ENCODE measurements around the gene PSMG3. TPM values are rescaled to one million over a fixed set of nuclear protein-coding genes. Genes with fewer than 3 reads are reported as not detected.

The PSMG3 gene
- total RNA-seq, 1 donor from 2014 or later, result 56.0 TPM

DNA sequence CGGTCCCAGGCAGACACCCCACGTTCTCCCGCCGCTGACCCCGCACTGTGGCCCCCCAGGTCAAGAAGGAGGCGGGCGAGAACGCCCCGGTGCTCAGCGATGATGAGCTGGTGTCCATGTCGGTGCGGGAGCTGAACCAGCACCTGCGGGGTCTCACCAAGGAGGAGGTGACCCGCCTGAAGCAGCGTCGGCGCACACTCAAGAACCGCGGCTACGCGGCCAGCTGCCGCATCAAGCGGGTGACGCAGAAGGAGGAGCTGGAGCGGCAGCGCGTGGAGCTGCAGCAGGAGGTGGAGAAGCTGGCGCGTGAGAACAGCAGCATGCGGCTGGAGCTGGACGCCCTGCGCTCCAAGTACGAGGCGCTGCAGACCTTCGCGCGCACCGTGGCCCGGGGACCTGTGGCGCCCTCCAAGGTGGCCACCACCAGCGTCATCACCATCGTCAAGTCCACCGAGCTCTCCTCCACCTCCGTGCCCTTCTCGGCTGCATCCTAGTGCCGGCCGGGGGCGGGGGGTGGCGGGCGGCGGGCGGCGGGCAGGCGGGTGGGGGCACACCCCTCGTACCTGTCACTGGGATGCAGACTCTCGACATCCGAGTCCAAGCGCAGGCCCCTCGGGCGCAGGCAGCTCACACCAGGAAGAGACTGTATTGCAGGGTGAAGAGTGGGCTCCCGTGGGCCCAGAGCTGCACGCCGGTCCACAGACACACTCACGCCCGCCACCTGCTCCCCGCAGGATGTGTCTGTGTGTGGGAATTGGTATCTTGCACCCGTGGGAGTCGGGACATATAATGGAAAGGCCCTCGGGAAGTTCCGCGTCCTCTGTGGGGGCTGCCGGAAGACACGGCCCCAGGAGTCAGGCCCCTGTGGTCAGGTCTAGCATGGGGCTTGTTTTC lies 29.7 kb downstream of the PSMG3 start:
- H3K36me3 Mint-ChIP-seq (ENCODE audit: low read depth), result peaks cover 2% of the 10 kb centered on the region
- DNase-seq (ENCODE audit: low spot score), result no peak
- no peak overlapping the region for H3K4me3 Mint-ChIP-seq
- intact Hi-C loops (cut with micrococcal nuclease), result no loop called here
- no peaks in the 10 kb centered on the region for H3K27me3 Mint-ChIP-seq (ENCODE audit: insufficient read depth)
- H3K27ac Mint-ChIP-seq, result no peak overlapping the region
- no peaks in the 10 kb centered on the region for H3K4me1 Mint-ChIP-seq (ENCODE audit: low read depth)
- H3K9me3 Mint-ChIP-seq, result no peaks in the 10 kb centered on the region

DNA sequence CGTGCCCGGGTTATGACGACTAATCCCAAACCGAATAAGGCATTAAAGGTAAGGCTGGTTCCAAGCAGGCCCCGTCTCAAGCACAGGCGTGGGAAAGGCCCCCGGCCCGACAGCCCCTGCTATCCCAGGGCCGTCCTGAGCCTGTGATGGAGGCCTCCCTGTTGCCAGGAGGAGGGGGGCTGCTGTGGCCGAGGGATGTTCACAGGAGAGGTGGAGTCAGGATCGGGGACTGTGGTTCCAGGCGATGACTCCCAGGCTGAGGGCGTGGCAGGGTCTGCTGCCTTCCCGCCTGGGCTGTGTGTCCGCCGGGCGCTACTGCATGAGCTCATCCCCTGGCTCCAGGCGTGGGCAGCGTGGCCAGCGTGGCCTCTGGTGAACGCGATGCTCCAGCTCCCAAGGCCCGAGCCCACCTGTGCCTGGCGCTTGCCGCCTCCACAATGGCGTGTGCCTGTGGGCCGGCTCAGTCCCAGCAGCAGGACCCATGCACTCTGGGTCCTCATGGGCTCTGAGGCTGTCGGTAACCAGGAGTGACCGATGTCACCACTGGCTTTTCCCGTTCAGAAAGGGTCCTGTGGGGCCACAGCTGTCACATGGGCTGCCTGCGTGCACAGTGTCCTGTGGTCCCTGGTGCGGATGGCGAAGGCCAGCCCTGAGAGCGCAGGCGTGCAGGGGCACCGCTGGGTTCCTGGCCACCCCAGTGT lies 30.5 kb downstream of the PSMG3 start:
- DNase-seq (ENCODE audit: low spot score), result no peak
- no peaks in the 10 kb centered on the region for H3K9me3 Mint-ChIP-seq
- no peak overlapping the region for H3K27ac Mint-ChIP-seq

DNA sequence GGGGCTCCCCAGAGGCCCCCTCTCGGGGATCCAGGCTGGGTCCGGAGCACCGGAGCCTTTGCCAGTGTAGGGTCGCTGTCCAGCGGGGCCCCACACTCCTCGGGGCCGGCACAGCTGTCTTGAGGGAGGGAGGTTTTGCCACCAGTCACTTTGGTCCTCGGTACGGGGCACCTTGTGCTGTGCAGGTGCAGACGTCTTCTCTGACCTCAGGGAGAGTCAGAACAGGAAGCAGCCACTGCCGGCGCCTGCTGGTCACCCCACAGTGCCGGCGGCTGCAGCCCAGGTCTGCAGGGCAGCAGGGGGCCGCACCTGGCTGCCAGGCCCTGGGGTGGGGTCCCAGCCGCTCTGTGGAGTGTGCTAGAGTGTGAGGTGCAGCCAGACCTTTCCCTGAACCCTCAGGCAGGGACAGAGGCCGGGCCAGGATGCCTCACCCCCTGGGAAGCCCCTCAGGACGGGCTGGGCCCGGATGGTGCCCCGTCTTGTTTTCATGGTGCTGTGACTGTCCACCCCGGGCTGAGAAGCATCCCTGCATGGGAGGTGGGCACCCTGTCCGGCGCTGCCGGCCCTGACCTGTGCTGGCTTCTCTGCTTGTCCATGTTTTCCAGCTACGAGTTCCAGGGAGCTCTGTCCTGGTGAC lies 31.2 kb downstream of the PSMG3 start:
- Mint-ChIP-seq H3K27ac (no peak overlapping the region), H3K9me3 (no peaks in the 10 kb centered on the region), H3K4me1 (ENCODE audit: low read depth) (peaks cover under 1% of the 10 kb centered on the region), H3K27me3 (ENCODE audit: insufficient read depth) (no peaks in the 10 kb centered on the region), H3K4me3 (no peak overlapping the region), H3K36me3 (ENCODE audit: low read depth) (peaks cover 2% of the 10 kb centered on the region)
- DNase-seq (ENCODE audit: low spot score), result no peak
- intact Hi-C loops (cut with micrococcal nuclease), result no loop called here

More for the DNA sequence above, 30.5 kb downstream of the PSMG3 start:
- Mint-ChIP-seq H3K4me3 (no peak overlapping the region), H3K4me1 (ENCODE audit: low read depth) (no peaks in the 10 kb centered on the region), H3K27me3 (ENCODE audit: insufficient read depth) (no peaks in the 10 kb centered on the region), H3K36me3 (ENCODE audit: low read depth) (peaks cover 2% of the 10 kb centered on the region)
- intact Hi-C loops (cut with micrococcal nuclease), result no loop called here

- Mint-ChIP-seq H3K36me3 (ENCODE audit: low read depth) (peaks cover 4% of the 10 kb centered on the region), H3K9me3 (no peaks in the 10 kb centered on the region), H3K27ac (no peak overlapping the region), H3K27me3 (ENCODE audit: insufficient read depth) (no peaks in the 10 kb centered on the region), H3K4me1 (ENCODE audit: low read depth) (peaks cover 9% of the 10 kb centered on the region), H3K4me3 (no peak overlapping the region)
- intact Hi-C loops (cut with micrococcal nuclease), result no loop called here
- DNase-seq (ENCODE audit: low spot score), result no peak
These were observed 32.1 kb downstream of the PSMG3 start for GRCh38 chr7:1537535-1538412.

DNA sequence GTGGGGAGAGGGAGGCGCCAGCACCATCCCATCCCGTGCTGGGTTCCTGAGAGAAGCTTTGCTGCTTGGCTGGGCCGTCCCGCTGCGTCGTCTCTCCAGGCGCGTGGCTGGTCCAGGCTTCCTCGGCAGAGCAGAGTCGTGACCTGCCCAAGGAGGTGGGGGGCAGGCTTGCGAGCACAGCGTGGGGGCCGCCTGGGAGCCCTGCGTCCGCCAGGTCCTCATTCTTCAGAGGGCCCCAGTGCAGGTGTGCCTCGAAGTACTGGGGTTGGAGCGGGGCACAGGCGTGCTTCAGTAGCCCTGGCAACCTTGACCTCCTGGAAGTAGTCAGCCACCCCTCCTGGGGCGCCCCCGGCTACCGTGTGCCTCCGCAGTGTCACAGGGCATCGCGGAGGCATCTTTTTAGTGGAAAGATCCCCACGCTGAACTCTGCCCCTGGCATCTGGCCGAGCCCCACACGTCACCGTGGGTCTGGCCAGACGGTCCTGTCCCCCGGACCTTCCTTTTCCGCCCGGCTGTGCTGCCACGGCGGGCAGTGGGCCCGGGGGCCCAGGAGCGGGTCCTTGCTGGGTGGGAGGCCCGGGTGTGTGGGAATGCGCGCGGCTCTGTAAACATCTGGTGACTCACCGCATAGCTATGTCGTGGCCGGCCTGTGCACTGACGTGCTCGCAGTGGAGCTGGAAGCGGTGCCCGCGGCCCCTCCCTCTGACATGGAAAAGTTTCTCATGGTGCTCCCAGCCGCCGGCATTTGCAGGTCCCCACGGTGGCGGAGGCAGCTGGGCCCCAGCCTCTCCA lies 32.9 kb downstream of the PSMG3 start:
- Mint-ChIP-seq H3K9me3 (no peaks in the 10 kb centered on the region), H3K27me3 (ENCODE audit: insufficient read depth) (no peaks in the 10 kb centered on the region), H3K4me1 (ENCODE audit: low read depth) (peaks cover 17% of the 10 kb centered on the region), H3K27ac (no peak overlapping the region), H3K4me3 (no peak overlapping the region), H3K36me3 (ENCODE audit: low read depth) (peaks cover 4% of the 10 kb centered on the region)
- DNase-seq (ENCODE audit: low spot score), result no peak
- intact Hi-C loops (cut with micrococcal nuclease), result no loop called here

DNA sequence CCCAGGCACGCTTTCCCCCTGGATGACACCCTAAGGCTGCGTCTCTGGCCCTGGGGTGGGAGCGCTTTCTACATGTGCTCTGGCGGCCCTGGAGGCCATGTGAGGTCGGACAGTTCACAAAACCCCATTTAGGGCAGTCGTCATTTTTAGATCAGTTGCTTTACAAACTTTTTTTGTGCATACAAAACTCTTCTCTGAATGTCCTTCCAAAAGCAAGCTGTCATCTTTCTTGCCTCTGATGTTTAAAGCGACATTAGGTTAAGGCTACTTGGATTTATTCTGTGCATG lies 33.4 kb downstream of the PSMG3 start:
- peaks cover 4% of the 10 kb centered on the region for H3K36me3 Mint-ChIP-seq (ENCODE audit: low read depth)
- H3K9me3 Mint-ChIP-seq, result no peaks in the 10 kb centered on the region
- intact Hi-C loops (cut with micrococcal nuclease), result no loop called here
- H3K27ac Mint-ChIP-seq, result no peak overlapping the region
- H3K4me3 Mint-ChIP-seq, result no peak overlapping the region
- DNase-seq (ENCODE audit: low spot score), result no peak
- H3K4me1 Mint-ChIP-seq (ENCODE audit: low read depth), result peaks cover 18% of the 10 kb centered on the region
- H3K27me3 Mint-ChIP-seq (ENCODE audit: insufficient read depth), result no peaks in the 10 kb centered on the region

GRCh38 chr7:1535701-1536454 lies 34.0 kb downstream of the PSMG3 start:
- no peak overlapping the region for H3K4me3 Mint-ChIP-seq
- intact Hi-C loops (cut with micrococcal nuclease), result no loop called here
- no peaks in the 10 kb centered on the region for H3K27me3 Mint-ChIP-seq (ENCODE audit: insufficient read depth)
- no peak for DNase-seq (ENCODE audit: low spot score)
- peaks cover 4% of the 10 kb centered on the region for H3K36me3 Mint-ChIP-seq (ENCODE audit: low read depth)
- H3K4me1 Mint-ChIP-seq (ENCODE audit: low read depth), result peaks cover 18% of the 10 kb centered on the region
- H3K27ac Mint-ChIP-seq, result no peak overlapping the region
- H3K9me3 Mint-ChIP-seq, result no peaks in the 10 kb centered on the region

DNA sequence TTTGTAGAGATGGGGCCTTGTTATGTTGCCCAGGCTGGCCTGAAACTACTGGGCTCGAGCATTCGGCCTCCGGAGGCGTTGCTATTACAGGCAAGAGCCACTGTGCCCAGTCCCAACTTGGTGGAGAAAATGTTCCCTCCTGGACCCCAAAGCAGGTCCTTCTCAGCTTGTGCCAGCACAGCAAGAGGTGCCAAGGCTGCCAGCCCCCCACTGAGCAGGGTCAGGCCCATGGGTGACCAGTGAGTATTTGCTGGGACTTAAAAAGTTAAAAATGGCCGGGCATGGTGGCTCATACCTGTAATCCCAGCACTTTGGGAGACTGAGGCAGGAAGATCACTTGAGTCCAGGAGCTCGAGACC lies 34.8 kb downstream of the PSMG3 start:
- H3K27ac Mint-ChIP-seq, result no peak overlapping the region
- no peaks in the 10 kb centered on the region for H3K27me3 Mint-ChIP-seq (ENCODE audit: insufficient read depth)
- H3K36me3 Mint-ChIP-seq (ENCODE audit: low read depth), result peaks cover 4% of the 10 kb centered on the region
- no peak overlapping the region for H3K4me3 Mint-ChIP-seq
- intact Hi-C loops (cut with micrococcal nuclease), result no loop called here
- H3K9me3 Mint-ChIP-seq, result no peaks in the 10 kb centered on the region
- H3K4me1 Mint-ChIP-seq (ENCODE audit: low read depth), result peaks cover 18% of the 10 kb centered on the region
- DNase-seq (ENCODE audit: low spot score), result no peak

- H3K27ac Mint-ChIP-seq, result no peak overlapping the region
- H3K4me3 Mint-ChIP-seq, result no peak overlapping the region
- no peak for DNase-seq (ENCODE audit: low spot score)
- no peaks in the 10 kb centered on the region for H3K9me3 Mint-ChIP-seq
- intact Hi-C loops (cut with micrococcal nuclease), result loop anchor here (5.0 kb wide), 1 partner anchor 988 kb away; no protein-coding TSS in a partner anchor
- no peaks in the 10 kb centered on the region for H3K27me3 Mint-ChIP-seq (ENCODE audit: insufficient read depth)
- peaks cover 4% of the 10 kb centered on the region for H3K36me3 Mint-ChIP-seq (ENCODE audit: low read depth)
- H3K4me1 Mint-ChIP-seq (ENCODE audit: low read depth), result peaks cover 18% of the 10 kb centered on the region
These were observed 35.3 kb downstream of the PSMG3 start for GRCh38 chr7:1534330-1535099.

- no peak for DNase-seq (ENCODE audit: low spot score)
- Mint-ChIP-seq H3K27ac (peak overlapping the region; percentile 68), H3K36me3 (ENCODE audit: low read depth) (peaks cover 4% of the 10 kb centered on the region), H3K9me3 (no peaks in the 10 kb centered on the region), H3K4me3 (peak overlapping the region; percentile 89), H3K27me3 (ENCODE audit: insufficient read depth) (no peaks in the 10 kb centered on the region), H3K4me1 (ENCODE audit: low read depth) (peaks cover 18% of the 10 kb centered on the region)
- intact Hi-C loops (cut with micrococcal nuclease), result loop anchor here (2.0 to 5.0 kb wide), 2 partner anchors 21 to 989 kb away; no protein-coding TSS in a partner anchor
These were observed 36.1 kb downstream of the PSMG3 start for GRCh38 chr7:1533547-1534329.

Measured in activated T-helper 1 cell treated with anti-CD3 and anti-CD28 coated beads, Interleukin-12 subunit alpha, Interleukin-12 subunit beta, Interleukin-2, Interleukin-4 antibody, amounts not matched to agents 30 ng/mL and 10 ng/mL and 1 ng/mL, durations not matched to agents 14 hours and 24 hours and 36 hours (primary cell).